Measurements from ENCODE around the gene NYAP1.

Gene NYAP1

DNA sequence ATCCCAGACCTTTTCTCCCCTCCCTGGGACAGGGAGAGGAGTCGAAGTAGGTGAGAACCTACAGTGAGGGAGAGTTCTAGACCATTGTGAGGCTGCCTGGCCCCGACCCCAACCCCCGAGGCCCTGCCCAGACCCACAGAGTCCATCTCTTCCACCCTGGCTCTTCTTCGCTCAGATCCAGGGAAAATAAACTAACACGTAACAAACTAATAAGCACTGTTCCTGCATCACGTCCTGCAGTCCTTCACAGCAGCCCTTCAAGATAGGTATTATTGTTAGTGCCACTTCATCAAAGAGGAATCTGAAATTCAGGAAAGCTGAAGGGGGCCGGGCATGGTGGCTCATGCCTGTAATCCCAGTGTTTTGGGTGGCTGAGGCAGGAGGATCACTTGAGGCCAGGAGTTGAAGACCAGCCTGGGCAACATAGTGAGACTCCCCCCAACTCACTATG is 19.5 kb upstream of the NYAP1 start, which contains the start of gene SPACDR:
SPACDR (minus strand) TSS at position 51 of the 451 bp plus-strand sequence. CDS start 235 bp downstream, outside the sequence.
- no peak for DNase-seq

GRCh38 chr7:100464791-100465190 is 18.9 kb upstream of the NYAP1 start:
- DNase-seq: no peak

DNA sequence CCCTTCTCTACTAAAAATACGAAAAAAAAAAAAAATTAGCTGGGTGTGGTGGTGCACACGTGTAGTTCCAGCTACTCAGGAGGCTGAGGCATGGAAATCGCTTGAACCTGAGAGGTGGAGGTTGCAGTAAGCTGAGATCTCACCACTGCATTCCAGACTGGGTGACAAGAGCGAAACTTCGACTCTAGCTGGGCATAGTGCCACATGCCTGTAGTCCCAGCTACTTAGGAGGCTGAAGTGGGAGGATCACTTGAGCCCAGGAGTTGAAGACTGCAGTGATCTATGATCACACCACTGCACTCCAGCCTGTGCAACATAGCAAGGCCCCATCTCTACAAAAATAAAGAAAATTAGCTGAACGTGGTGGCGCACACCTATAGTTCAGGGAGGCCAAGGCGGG is 18.4 kb upstream of the NYAP1 start:
- DNase-seq: no peak

DNA sequence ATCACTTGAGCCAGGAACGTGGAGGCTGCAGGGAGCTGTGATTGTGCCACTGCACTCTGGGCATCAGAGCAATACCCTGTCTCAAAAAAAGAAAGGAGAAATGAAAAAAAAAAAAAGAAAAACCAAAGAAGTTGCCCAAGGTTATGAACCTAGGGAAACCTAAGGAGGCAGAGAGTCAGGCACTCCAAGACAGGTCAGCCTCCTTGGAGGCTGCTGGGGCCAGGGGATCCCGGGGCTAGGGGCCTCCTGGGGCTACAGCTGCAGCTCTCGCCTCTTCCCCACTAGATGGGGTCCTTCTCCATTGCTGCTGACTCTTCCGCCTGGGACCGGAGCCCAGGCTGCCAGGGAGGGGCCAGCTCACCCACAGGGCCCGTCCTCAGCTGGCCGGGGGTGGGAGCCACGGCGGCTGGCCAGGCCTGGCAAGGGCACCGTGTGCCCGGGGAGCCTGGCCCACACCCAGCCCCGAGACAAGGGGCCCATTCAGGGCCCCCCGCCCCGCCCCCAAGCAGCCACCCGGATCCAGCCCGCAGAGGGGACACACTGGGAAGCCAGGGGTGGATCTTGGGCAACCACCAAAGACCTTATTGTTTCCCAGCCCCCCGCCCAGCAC is 17.9 kb upstream of the NYAP1 start:
- DNase-seq: no peak

DNA sequence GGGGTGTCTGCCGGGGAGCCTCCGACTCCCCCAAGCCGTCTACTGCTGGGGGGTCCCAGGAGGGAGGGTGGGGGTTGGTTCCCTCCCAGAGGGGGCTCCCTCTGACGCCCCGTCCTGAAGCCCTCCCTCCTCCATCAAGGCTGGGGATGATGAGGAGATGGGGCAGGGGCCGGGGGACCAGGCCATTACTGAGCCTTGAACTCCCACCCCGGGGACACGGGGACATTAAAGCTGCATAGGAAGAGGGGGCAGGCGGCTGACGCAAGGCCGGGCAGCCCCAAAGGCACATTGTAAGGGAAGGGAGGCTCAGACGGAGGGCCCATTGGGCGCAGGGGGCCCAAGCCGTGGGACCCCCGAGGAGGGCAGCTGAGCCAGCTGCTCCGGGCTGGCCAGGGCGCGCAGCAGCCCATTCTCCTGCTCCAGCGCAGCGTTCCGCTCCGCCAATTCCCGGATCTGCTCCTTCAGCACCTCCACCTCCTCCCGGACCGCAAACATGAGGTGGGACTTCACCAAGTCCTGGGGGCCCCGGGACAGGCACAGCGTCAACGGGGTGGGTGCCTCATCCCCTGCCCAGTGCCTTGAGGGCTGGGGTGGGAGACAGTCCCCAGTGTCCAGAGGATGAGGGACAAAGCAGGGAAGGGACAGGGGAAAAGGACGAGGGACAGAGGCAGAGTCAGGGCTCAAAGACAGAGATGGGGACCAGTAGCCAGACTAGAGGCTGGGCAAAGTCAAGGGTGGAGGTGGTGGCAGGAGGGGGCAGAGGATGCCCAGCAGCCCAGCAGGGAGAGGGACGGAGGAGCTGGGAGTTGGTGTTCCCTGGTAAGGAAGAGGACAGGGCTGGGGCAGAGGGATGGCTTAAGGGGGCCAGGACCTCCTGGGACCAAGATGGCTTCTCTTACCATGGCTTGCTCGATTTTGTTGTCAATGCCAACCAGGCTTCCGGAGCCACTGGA is 16.8 kb upstream of the NYAP1 start:
- DNase-seq: no peak

GRCh38 chr7:100467638-100468373 is 15.9 kb upstream of the NYAP1 start:
- no peak for DNase-seq

- peak; percentile 86 for DNase-seq
These were observed 14.3 kb upstream of the NYAP1 start for GRCh38 chr7:100469227-100470044.

DNA sequence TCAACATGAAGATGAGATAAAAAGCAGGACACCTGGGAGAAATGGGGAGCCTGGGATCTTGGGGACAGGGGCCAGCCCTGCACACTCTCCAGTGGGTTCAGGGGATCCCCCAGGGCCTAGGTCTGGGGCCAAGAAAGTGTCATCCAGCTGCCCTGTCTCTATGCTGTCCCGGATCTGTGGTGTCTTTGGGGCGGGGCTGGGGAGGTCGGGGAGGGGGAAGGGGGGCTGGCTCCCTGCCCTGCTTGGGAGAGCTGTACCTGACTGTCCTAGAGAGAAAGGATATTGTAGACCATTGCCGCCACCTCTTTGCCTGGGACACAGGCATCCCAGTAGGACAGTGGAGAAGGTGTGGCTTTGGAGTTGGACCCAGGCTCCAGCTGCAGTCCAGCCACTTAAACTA is 12.7 kb upstream of the NYAP1 start:
- DNase-seq: no peak

DNA sequence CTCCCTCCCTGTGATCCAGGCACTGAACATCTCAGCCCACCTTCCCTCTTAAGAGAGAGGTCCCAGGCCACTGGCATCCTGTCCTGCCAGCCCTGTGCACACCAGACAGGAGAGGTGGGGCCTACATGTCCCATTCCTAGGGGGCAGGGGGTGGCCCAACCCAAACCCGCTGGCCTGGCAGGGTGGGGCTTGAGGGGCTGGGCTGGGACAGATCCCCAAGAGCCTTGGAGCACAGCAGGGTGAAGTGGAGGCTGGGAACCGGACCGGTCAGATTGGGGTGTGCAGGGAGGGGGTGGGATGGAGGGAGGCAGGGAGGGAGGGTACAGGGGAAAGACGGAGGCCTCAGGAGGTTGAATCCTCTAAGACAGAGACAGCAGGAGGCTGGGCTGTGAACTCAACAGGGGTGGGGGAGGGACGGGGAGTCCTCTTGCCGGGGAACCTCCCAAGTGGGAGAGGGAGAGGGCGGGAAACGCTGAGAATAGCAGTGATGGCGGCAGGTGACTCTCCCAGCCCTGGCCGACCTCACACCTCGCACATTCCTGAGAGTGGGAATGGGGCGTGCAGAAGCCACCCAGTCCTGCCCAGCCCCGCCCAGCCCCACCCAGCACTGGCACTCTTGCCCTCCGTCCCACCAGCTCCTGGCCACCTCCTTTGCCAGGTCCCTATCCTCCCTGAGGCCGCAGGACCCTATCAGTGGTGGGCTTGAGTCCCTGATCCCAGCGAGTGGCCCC is 11.4 kb upstream of the NYAP1 start:
- no peak for DNase-seq

- DNase-seq: no peak
These were observed 10.8 kb upstream of the NYAP1 start for GRCh38 chr7:100472854-100473499.

DNA sequence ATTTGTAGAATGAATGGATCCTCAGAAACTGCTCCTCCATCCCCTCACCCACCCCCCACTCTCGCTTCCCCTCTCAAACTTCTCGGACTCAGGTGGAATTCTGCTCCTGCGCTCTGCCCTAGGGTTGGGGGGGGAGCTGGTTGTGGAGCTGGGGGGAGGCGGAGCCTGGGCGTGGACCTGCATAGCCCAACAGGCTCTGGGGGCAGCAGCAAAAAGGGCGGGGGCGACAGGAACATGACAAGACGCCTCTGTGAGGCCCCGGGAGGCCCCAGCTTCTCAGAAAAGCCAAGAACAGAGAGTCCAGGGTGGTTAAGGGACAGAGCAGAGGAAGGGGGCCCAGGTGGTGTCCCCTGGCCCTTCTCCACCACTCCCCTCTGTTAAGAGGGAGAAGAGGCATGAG is 8.2 kb upstream of the NYAP1 start:
- no peak for DNase-seq

DNA sequence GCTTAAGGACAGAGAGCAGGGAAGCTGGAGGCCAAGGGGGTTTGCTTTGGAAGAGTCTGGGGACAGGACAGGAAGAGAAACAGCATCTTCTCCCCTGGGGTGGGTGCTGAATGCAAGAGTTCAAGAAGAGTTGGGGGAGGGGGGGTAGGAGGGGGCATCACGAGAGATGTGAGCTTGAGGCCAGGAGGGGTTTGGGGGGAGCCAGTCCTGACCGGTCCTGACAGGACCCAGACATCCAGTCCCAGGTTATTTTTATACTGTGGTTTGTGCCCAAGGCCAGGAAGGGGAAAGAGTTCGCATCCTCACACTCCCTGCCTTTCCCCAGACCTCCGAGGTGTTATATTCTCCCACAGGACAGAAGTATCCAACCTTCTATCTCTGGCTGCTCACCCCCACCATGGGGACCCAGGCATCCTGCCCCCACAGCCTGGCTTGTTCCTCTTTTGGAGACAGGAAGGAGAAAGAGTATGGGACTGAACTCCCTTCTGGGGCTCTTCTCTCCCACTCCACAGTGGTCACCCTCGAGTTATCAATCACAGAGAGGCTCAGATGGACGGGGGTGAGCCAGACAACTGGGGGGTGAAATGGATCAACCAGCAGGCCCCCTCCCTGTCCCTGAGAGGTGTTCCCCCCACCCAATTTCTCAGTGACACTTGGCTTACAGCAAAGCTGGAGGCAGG is 7.5 kb upstream of the NYAP1 start:
- no peak for DNase-seq

DNA sequence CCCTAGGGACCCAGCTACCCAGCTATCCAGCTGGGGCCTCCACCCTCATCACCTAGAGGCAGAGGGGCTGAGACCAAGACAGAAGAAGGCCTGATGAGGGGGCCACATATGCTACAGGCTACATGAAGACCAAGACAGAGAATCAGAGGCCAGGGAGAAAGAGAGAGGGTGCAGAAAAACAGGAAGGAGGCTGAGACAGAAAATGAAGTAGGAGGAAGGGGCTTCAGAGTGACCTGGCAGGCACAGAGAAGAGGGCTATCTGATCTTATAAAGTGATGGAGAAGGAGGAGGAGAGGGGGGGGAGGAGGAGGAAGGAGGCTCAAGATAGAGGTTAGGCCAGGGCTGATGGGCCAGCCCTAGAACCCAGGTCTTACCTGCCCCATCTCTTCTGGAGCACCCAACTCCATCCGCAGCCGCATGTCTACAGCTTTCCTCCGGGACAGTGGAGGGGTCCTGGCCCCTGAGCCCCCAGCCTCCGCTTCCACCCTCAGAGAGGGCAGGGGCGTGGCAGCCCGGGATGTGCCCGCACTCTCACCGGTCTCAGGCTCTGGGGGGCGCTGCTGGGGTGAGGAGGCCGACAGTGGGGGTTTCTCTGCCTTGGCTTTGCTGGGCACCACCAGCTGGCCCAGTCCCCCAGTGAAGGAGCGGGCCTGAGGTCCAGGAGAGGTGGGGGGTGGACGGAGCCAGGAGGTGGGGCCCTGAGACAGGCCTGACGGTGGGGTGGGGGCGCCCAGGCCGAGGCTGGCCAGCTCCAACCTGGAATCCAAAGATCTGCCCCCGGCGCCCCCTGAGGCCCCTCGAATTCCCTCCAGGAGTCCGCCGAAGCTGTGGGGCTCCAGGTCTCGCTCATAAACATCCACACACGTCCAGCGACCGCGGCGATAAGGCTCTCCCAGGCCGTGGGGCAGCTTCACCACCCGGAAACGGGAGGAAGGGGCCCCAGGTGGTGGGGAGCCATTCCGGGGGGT is 6.5 kb upstream of the NYAP1 start:
- DNase-seq: peak; percentile 35

- DNase-seq: no peak
These were observed 5.9 kb upstream of the NYAP1 start for GRCh38 chr7:100477871-100478267.

GRCh38 chr7:100478958-100479660 is 4.6 kb upstream of the NYAP1 start, which contains the start of gene TSC22D4:
TSC22D4 (minus strand) TSS chr7:100479214; CDS start chr7:100478038, 1,176 bp downstream.
- DNase-seq: peak; percentile 91

- DNase-seq: no peak
These were observed 2.3 kb upstream of the NYAP1 start for GRCh38 chr7:100481466-100481865.

DNA sequence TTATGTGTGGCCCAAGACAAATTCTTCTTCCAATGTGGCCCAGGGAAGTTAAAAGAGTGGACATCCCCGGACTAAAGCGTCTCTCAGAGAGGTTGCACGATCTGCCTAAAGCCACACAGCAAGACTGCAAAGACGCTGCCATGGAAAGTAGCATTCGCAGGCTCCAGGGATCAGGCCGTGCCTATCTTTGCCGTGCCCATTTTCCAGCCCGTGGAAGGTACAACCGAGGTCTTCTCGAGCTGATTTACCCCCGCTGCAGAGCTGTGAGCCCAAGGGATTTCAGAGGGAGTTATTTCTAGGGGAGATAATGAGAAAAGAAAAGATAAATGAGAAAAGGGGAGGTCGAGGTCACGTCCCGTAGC is 1.0 kb upstream of the NYAP1 start:
- no peak for DNase-seq

- DNase-seq: peak; percentile 83
These were observed 521 bp upstream of the NYAP1 start for GRCh38 chr7:100483090-100483721.

Data from activated gamma-delta T cell treated with Interleukin-2 at 50 U/mL for 16 hours (primary cell).